ENCODE results near the gene POTEF. TPM values are rescaled to one million over a fixed set of nuclear protein-coding genes. Genes with fewer than 3 reads are reported as not detected.
"Not testable (repeated sequence)": the region's sequence is repeated elsewhere in the genome, so short reads cannot be mapped to it uniquely, and the experiment has no call there.

POTEF gene
- 8.4 TPM in 2 of 3 replicates, not detected in the other for total RNA-seq
- long read RNA-seq: 0 reads

- not testable (repeated sequence) for H3K9me3 Mint-ChIP-seq (ENCODE audit: low read depth); H3K36me3 Mint-ChIP-seq (ENCODE audit: low read depth); H3K27me3 Mint-ChIP-seq (ENCODE audit: low read depth)
- Mint-ChIP-seq H3K4me1 (ENCODE audit: low read depth) (peaks cover 13% of the 10 kb centered on the region), H3K4me3 (ENCODE audit: unreplicated experiment) (peak within 1 kb of the TSS; percentile 92), H3K27ac (ENCODE audit: unreplicated experiment) (peak within 1 kb of the TSS; percentile 83)
- DNase-seq (ENCODE audit: low spot score): peak; percentile 41
These were observed at the start of gene POTEF for GRCh38 chr2:130129120-130129829. TSS of gene POTEF (minus strand) at chr2:130129222. CDS start at chr2:130120515, 8,707 bp downstream.

- peaks cover 12% of the 10 kb centered on the region for H3K36me3 Mint-ChIP-seq (ENCODE audit: low read depth)
- H3K4me3 Mint-ChIP-seq (ENCODE audit: unreplicated experiment); H3K27ac Mint-ChIP-seq (ENCODE audit: unreplicated experiment); H3K9me3 Mint-ChIP-seq (ENCODE audit: low read depth); H3K4me1 Mint-ChIP-seq (ENCODE audit: low read depth); H3K27me3 Mint-ChIP-seq (ENCODE audit: low read depth); DNase-seq (ENCODE audit: low spot score): not testable (repeated sequence)
These were observed 45.8 kb upstream of the POTEF start for GRCh38 chr2:130174866-130175265.

GRCh38 chr2:130169896-130170295 is 40.9 kb upstream of the POTEF start:
- Mint-ChIP-seq H3K27ac (ENCODE audit: unreplicated experiment) (no peak overlapping the region), H3K9me3 (ENCODE audit: low read depth) (no peaks in the 10 kb centered on the region), H3K4me1 (ENCODE audit: low read depth) (no peaks in the 10 kb centered on the region), H3K36me3 (ENCODE audit: low read depth) (peaks cover 29% of the 10 kb centered on the region), H3K4me3 (ENCODE audit: unreplicated experiment) (no peak overlapping the region), H3K27me3 (ENCODE audit: low read depth) (no peaks in the 10 kb centered on the region)
- TF ChIP-seq, protein P1, sequence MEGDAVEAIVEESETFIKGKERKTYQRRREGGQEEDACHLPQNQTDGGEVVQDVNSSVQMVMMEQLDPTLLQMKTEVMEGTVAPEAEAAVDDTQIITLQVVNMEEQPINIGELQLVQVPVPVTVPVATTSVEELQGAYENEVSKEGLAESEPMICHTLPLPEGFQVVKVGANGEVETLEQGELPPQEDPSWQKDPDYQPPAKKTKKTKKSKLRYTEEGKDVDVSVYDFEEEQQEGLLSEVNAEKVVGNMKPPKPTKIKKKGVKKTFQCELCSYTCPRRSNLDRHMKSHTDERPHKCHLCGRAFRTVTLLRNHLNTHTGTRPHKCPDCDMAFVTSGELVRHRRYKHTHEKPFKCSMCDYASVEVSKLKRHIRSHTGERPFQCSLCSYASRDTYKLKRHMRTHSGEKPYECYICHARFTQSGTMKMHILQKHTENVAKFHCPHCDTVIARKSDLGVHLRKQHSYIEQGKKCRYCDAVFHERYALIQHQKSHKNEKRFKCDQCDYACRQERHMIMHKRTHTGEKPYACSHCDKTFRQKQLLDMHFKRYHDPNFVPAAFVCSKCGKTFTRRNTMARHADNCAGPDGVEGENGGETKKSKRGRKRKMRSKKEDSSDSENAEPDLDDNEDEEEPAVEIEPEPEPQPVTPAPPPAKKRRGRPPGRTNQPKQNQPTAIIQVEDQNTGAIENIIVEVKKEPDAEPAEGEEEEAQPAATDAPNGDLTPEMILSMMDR (IDR thresholded peaks at IDR 0.05): no peak
- no peak for DNase-seq (ENCODE audit: low spot score)

DNA sequence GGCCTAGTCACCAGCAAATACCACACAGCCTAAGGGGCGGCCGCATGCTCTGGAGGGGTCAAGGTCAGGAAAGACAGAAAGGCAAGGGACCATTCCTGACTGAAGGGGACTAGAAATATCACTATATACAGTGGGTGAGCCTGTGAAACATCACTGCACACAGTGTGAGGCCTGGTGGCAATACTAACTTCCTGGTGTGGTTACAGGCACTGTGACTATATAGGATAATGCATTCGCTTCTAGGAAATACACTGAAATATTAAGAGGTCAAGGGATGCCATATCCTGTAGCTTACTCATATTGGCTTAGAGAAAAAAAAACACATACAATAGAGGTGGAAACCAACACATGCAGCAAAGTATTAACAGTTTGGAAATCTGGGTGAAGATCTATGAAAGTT is 40.1 kb upstream of the POTEF start:
- H3K4me3 Mint-ChIP-seq (ENCODE audit: unreplicated experiment); H3K27me3 Mint-ChIP-seq (ENCODE audit: low read depth); H3K9me3 Mint-ChIP-seq (ENCODE audit: low read depth); DNase-seq (ENCODE audit: low spot score); H3K27ac Mint-ChIP-seq (ENCODE audit: unreplicated experiment); H3K4me1 Mint-ChIP-seq (ENCODE audit: low read depth): not testable (repeated sequence)
- peaks cover 33% of the 10 kb centered on the region for H3K36me3 Mint-ChIP-seq (ENCODE audit: low read depth)

- peaks cover 31% of the 10 kb centered on the region for H3K36me3 Mint-ChIP-seq (ENCODE audit: low read depth)
These were observed 37.6 kb upstream of the POTEF start for GRCh38 chr2:130166611-130167010.

GRCh38 chr2:130165293-130166016 is 36.4 kb upstream of the POTEF start:
- Mint-ChIP-seq H3K36me3 (ENCODE audit: low read depth) (peaks cover 29% of the 10 kb centered on the region), H3K9me3 (ENCODE audit: low read depth) (no peaks in the 10 kb centered on the region), H3K27ac (ENCODE audit: unreplicated experiment) (no peak overlapping the region)

More at GRCh38 chr2:130166611-130167010, 37.6 kb upstream of the POTEF start:
- DNase-seq (ENCODE audit: low spot score); H3K4me3 Mint-ChIP-seq (ENCODE audit: unreplicated experiment); H3K4me1 Mint-ChIP-seq (ENCODE audit: low read depth); H3K9me3 Mint-ChIP-seq (ENCODE audit: low read depth); H3K27ac Mint-ChIP-seq (ENCODE audit: unreplicated experiment); H3K27me3 Mint-ChIP-seq (ENCODE audit: low read depth): not testable (repeated sequence)

GRCh38 chr2:130162968-130163367 is 33.9 kb upstream of the POTEF start:
- TF ChIP-seq, protein P1 (IDR thresholded peaks at IDR 0.05): no peak
- Mint-ChIP-seq H3K4me3 (ENCODE audit: unreplicated experiment) (no peak overlapping the region), H3K27ac (ENCODE audit: unreplicated experiment) (no peak overlapping the region), H3K9me3 (ENCODE audit: low read depth) (no peaks in the 10 kb centered on the region), H3K4me1 (ENCODE audit: low read depth) (no peaks in the 10 kb centered on the region), H3K36me3 (ENCODE audit: low read depth) (peaks cover 23% of the 10 kb centered on the region), H3K27me3 (ENCODE audit: low read depth) (no peaks in the 10 kb centered on the region)
- DNase-seq (ENCODE audit: low spot score): no peak

More at GRCh38 chr2:130165293-130166016, 36.4 kb upstream of the POTEF start:
- TF ChIP-seq, protein P1 (IDR thresholded peaks at IDR 0.05): no peak
- no peaks in the 10 kb centered on the region for H3K4me1 Mint-ChIP-seq (ENCODE audit: low read depth)
- no peak overlapping the region for H3K4me3 Mint-ChIP-seq (ENCODE audit: unreplicated experiment)
- DNase-seq (ENCODE audit: low spot score): no peak
- H3K27me3 Mint-ChIP-seq (ENCODE audit: low read depth): no peaks in the 10 kb centered on the region

DNA sequence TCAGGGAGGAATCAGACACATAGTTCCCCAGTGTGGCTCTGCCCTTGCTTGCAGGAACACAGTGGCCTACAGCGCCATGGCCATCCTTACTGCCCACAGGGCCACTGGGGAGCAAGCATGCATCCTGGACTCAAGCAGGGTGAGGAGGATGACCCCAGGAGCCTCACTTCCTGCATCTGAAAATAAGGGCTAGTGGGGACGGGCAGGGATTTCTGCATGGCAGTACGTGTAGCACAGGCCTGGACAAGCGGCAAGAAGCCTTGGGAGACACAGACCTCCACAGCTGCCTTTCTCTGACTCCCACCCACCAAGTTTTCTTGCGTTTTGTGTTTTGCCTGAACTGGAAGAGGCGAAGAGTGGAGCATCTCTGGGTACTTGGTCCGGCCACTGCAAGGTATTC is 33.5 kb upstream of the POTEF start:
- peaks cover 19% of the 10 kb centered on the region for H3K36me3 Mint-ChIP-seq (ENCODE audit: low read depth)
- DNase-seq (ENCODE audit: low spot score); H3K9me3 Mint-ChIP-seq (ENCODE audit: low read depth); H3K27ac Mint-ChIP-seq (ENCODE audit: unreplicated experiment); H3K4me3 Mint-ChIP-seq (ENCODE audit: unreplicated experiment); H3K27me3 Mint-ChIP-seq (ENCODE audit: low read depth); H3K4me1 Mint-ChIP-seq (ENCODE audit: low read depth): not testable (repeated sequence)

GRCh38 chr2:130160838-130161705 is 32.0 kb upstream of the POTEF start:
- H3K4me1 Mint-ChIP-seq (ENCODE audit: low read depth); H3K4me3 Mint-ChIP-seq (ENCODE audit: unreplicated experiment); H3K27me3 Mint-ChIP-seq (ENCODE audit: low read depth); H3K27ac Mint-ChIP-seq (ENCODE audit: unreplicated experiment); DNase-seq (ENCODE audit: low spot score); H3K9me3 Mint-ChIP-seq (ENCODE audit: low read depth): not testable (repeated sequence)
- H3K36me3 Mint-ChIP-seq (ENCODE audit: low read depth): peaks cover 13% of the 10 kb centered on the region

All from chondrocyte (in vitro differentiated cells).